Left ventricle myocardium inferior (tissue), 1 donor: Measurements from ENCODE around the gene ADPRM. TPM values are rescaled to one million over a fixed set of nuclear protein-coding genes. Genes with fewer than 3 reads are reported as not detected.

ENCODE experiments used
- DNase-seq: peaks from one replicate; pipeline ENCODE4 v3.0.0-alpha.2; 2020
- H3K27ac ChIP-seq: fragments of 200-600 bp; replicated peaks from 2 replicates; pipeline ENCODE4 v1.8.0; 2021
- H3K27me3 ChIP-seq: fragments of 200-600 bp; 2 replicates; pipeline ENCODE4 v1.8.0; 2021; ENCODE audit warnings: low read depth
- H3K36me3 ChIP-seq: fragments of 200-600 bp; 2 replicates; pipeline ENCODE4 v1.8.0; 2021
- H3K4me1 ChIP-seq: fragments of 200-600 bp; 2 replicates; pipeline ENCODE4 v1.8.0; 2021
- H3K4me3 ChIP-seq: fragments of 200-600 bp; 2 replicates; pipeline ENCODE4 v1.8.0; 2021; ENCODE audit warnings: mild to moderate bottlenecking, moderate library complexity
- H3K9me3 ChIP-seq: fragments of 200-600 bp; replicated peaks from 2 replicates; pipeline ENCODE4 v1.8.0; 2021
- CTCF ChIP-seq: fragments of 200-600 bp; IDR thresholded peaks from 2 replicates; pipeline ENCODE4 v1.8.0; 2021; ENCODE audit warnings: antibody characterized with exemption, mild to moderate bottlenecking, borderline replicate concordance
- intact Hi-C: fragments of 100-400 bp; cut with micrococcal nuclease; formaldehyde crosslinking; loops from one replicate; pipeline ENCODE4 v1.11.0; 2022
- total RNA-seq: library from RNA; stranded (reverse); fragmentation: NEBNext Ultra II Directional; extraction: Animal tissue kit (Norgen Biotek cat#: 25700); gene quantifications from one replicate; pipeline ENCODE4 v1.2.1, GENCODE V29; 2021
- donor health status: DM: no; HTN: yes; CAD: no; lungs with severe emphysema.

Gene ADPRM
- total RNA-seq, 1 donor from 2014 or later, result 4.2 TPM

GRCh38 chr17:10754861-10755591 lies 57.6 kb downstream of the ADPRM start:
- no peaks in the 10 kb centered on the region for H3K36me3 ChIP-seq
- H3K9me3 ChIP-seq, result no peaks in the 10 kb centered on the region
- H3K27ac ChIP-seq, result no peak overlapping the region
- H3K4me1 ChIP-seq, result no peaks in the 10 kb centered on the region
- peaks cover 31% of the 10 kb centered on the region for H3K27me3 ChIP-seq
- no peak overlapping the region for H3K4me3 ChIP-seq
- TF ChIP-seq CTCF, result no peak
- intact Hi-C loops, result no loop called here
- DNase-seq, result no peak

DNA sequence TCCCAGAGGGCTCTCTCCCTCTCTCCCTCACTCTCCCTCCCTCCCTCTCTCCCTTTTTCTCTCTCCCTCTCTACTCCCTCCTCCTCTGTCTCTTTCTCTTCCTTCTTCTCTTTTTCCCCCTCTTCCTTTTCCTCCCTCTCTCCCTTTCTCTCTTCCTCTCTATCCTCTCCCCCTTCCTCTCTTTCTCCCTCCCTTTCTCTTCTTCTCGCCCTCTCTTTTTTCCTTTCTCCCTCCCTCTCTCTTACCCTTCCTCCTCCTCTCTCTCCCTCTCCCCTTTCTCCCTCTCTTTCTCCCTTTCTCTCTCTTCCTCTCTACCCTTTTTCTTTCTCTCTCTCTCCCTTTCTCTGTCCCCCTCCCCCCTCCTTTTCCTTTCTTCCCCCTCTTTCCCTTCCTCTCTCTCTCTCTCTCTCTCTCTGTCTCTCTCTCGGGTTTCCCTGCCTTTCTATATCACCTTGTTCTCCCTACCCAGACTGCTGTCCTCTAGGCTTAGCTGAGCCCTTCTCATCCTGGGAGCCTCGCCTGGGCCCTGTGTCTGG lies 58.3 kb downstream of the ADPRM start:
- H3K4me1 ChIP-seq, result no peaks in the 10 kb centered on the region
- no peak for TF ChIP-seq CTCF
- H3K9me3 ChIP-seq, result no peaks in the 10 kb centered on the region
- intact Hi-C loops, result no loop called here
- peaks cover 31% of the 10 kb centered on the region for H3K27me3 ChIP-seq
- DNase-seq, result no peak
- no peak overlapping the region for H3K4me3 ChIP-seq
- H3K27ac ChIP-seq, result no peak overlapping the region
- H3K36me3 ChIP-seq, result no peaks in the 10 kb centered on the region

GRCh38 chr17:10756185-10756584 lies 58.8 kb downstream of the ADPRM start:
- no peak overlapping the region for H3K4me3 ChIP-seq
- no peak for TF ChIP-seq CTCF
- intact Hi-C loops, result no loop called here
- H3K27me3 ChIP-seq, result peaks cover 31% of the 10 kb centered on the region
- no peaks in the 10 kb centered on the region for H3K9me3 ChIP-seq
- no peaks in the 10 kb centered on the region for H3K36me3 ChIP-seq
- no peaks in the 10 kb centered on the region for H3K4me1 ChIP-seq
- no peak for DNase-seq
- H3K27ac ChIP-seq, result no peak overlapping the region

DNA sequence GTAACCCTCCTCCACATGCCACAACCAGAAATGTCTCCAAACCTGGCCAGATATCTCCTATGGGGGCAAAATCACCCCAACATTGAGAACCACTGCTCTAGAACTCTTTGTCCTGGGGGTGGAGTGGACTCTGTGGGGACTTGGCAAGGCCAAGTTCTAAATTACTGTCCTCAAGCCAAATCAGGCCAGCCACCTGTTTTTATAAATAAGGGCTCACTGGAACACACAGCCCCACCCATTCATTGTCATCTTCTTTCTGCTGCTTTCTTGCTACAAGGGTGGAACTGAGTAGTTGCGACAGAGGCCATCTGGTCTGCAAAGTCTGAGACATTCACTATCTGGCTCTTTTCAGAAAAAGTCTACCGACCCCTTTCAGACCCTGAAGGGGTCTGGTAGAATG lies 59.2 kb downstream of the ADPRM start:
- Histone ChIP-seq H3K27me3 (peaks cover 31% of the 10 kb centered on the region), H3K4me3 (no peak overlapping the region), H3K4me1 (no peaks in the 10 kb centered on the region), H3K9me3 (no peaks in the 10 kb centered on the region), H3K36me3 (no peaks in the 10 kb centered on the region), H3K27ac (no peak overlapping the region)
- no peak for TF ChIP-seq CTCF
- intact Hi-C loops, result no loop called here
- DNase-seq, result no peak

- DNase-seq, result no peak
- peaks cover 31% of the 10 kb centered on the region for H3K27me3 ChIP-seq
- H3K36me3 ChIP-seq, result no peaks in the 10 kb centered on the region
These were observed 59.7 kb downstream of the ADPRM start for GRCh38 chr17:10757067-10757466.

More at GRCh38 chr17:10757067-10757466, 59.7 kb downstream of the ADPRM start:
- intact Hi-C loops, result no loop called here
- Histone ChIP-seq H3K4me1 (no peaks in the 10 kb centered on the region), H3K9me3 (no peaks in the 10 kb centered on the region), H3K27ac (no peak overlapping the region), H3K4me3 (no peak overlapping the region)
- TF ChIP-seq CTCF, result no peak
